Mesendoderm (in vitro differentiated cells): ENCODE measurements around the gene ADK.
"Not testable (repeated sequence)": the region's sequence is repeated elsewhere in the genome, so short reads cannot be mapped to it uniquely, and the experiment has no call there.

Source experiments
- DNase-seq: peaks from one replicate; pipeline ENCODE4 v3.0.0; 2013
- H2AK5ac ChIP-seq: 2 replicates; pipeline ENCODE4 v1.6.1; 2013; ENCODE audit warnings: low read length, inconsistent platforms
- H2BK120ac ChIP-seq: 2 replicates; pipeline ENCODE4 v1.6.1; 2013; ENCODE audit warnings: low read depth, mild to moderate bottlenecking, low read length, moderate library complexity, mixed read lengths
- H2BK15ac ChIP-seq: replicated peaks from 2 replicates; pipeline ENCODE4 v1.6.1; 2013; ENCODE audit warnings: low read depth, mild to moderate bottlenecking, moderate library complexity
- H2BK5ac ChIP-seq: 2 replicates; pipeline ENCODE4 v1.6.1; 2013; ENCODE audit warnings: low read length, inconsistent platforms
- H3K18ac ChIP-seq: 2 replicates; pipeline ENCODE4 v1.6.1; 2013; ENCODE audit warnings: mild to moderate bottlenecking, low read length, mixed read lengths
- H3K23ac ChIP-seq: one replicate; pipeline ENCODE4 v1.6.1; 2013; ENCODE audit warnings: low read length
- H3K27ac ChIP-seq: 2 replicates; pipeline ENCODE4 v1.5.1; 2013; ENCODE audit warnings: low read depth, mild to moderate bottlenecking, inconsistent platforms, low read length, moderate library complexity
- H3K27me3 ChIP-seq: 2 replicates; pipeline ENCODE4 v1.6.1; 2013; ENCODE audit warnings: low read length, control low read depth, mild to moderate bottlenecking, inconsistent platforms; ENCODE audit not compliant: insufficient read depth, poor library complexity
- H3K36me3 ChIP-seq: 2 replicates; pipeline ENCODE4 v1.6.1; 2013; ENCODE audit warnings: low read length, inconsistent platforms; ENCODE audit not compliant: control insufficient read depth, insufficient read depth
- H3K4ac ChIP-seq: one replicate; pipeline ENCODE4 v1.6.1; 2013; ENCODE audit warnings: low read depth, mild to moderate bottlenecking, low read length, moderate library complexity
- H3K4me1 ChIP-seq: 2 replicates; pipeline ENCODE4 v1.6.1; 2013; ENCODE audit warnings: low read depth, low read length, inconsistent platforms; ENCODE audit not compliant: control insufficient read depth
- H3K4me2 ChIP-seq: 2 replicates; pipeline ENCODE4 v1.6.1; 2013; ENCODE audit warnings: low read length
- H3K4me3 ChIP-seq: 2 replicates; pipeline ENCODE4 v1.5.1; 2013; ENCODE audit warnings: mild to moderate bottlenecking, low read length
- H3K56ac ChIP-seq: one replicate; pipeline ENCODE4 v1.6.1; 2013; ENCODE audit warnings: low read length
- H3K79me1 ChIP-seq: 2 replicates; pipeline ENCODE4 v1.6.1; 2013; ENCODE audit warnings: low read length, inconsistent platforms
- H3K79me2 ChIP-seq: 2 replicates; pipeline ENCODE4 v1.6.1; 2013; ENCODE audit warnings: mild to moderate bottlenecking, low read length; ENCODE audit not compliant: control insufficient read depth, insufficient read depth
- H3K9ac ChIP-seq: 2 replicates; pipeline ENCODE4 v1.6.1; 2013; ENCODE audit warnings: low read length, inconsistent platforms
- H4K5ac ChIP-seq: one replicate; pipeline ENCODE4 v1.6.1; 2013; ENCODE audit warnings: low read length
- H4K8ac ChIP-seq: one replicate; pipeline ENCODE4 v1.6.1; 2013; ENCODE audit warnings: low read depth, mild to moderate bottlenecking, control low read depth, low read length, moderate library complexity
- WGBS: extraction: QIAGEN DNeasy Blood & Tissue Kit; methylation state at CpG from one replicate; pipeline ENCODE4 v1.1.7; 2013; ENCODE audit warnings: low lambda C conversion rate, missing lambda C conversion rate; ENCODE audit not compliant: insufficient coverage; ENCODE audit errors: extremely low coverage; 5-methylcytosine and 5-hydroxymethylcytosine counted together

ADK gene

GRCh38 chr10:74451127-74451829 is 300.3 kb downstream of the ADK start:
- Histone ChIP-seq H3K4ac (no peak overlapping the region), H3K4me1 (no peaks in the 10 kb centered on the region), H3K36me3 (no peaks in the 10 kb centered on the region), H2AK5ac (no peak overlapping the region), H3K4me3 (no peak overlapping the region), H4K5ac (no peak overlapping the region), H3K9ac (no peak overlapping the region), H3K79me2 (no peaks in the 10 kb centered on the region), H3K27ac (no peak overlapping the region), H3K79me1 (no peaks in the 10 kb centered on the region), H3K18ac (no peak overlapping the region), H3K4me2 (no peak overlapping the region), H3K56ac (no peak overlapping the region), H2BK120ac (no peak overlapping the region), H2BK15ac (no peak overlapping the region), H3K23ac (no peak overlapping the region), H2BK5ac (no peak overlapping the region), H4K8ac (no peak overlapping the region), H3K27me3 (no peaks in the 10 kb centered on the region)
- no peak for DNase-seq
- WGBS, result no CpG with 5 or more reads among the region's 1 CpG

GRCh38 chr10:74453169-74453568 is 302.1 kb downstream of the ADK start:
- H4K5ac ChIP-seq, result no peak overlapping the region
- DNase-seq, result no peak

GRCh38 chr10:74457478-74457877 is 306.5 kb downstream of the ADK start:
- WGBS, result no CpG with 5 or more reads among the region's 1 CpG

More at GRCh38 chr10:74453169-74453568, 302.1 kb downstream of the ADK start:
- H2BK15ac ChIP-seq, result no peak overlapping the region
- H3K23ac ChIP-seq, result no peak overlapping the region
- no CpG with 5 or more reads among the region's 1 CpG for WGBS
- no peaks in the 10 kb centered on the region for H3K27me3 ChIP-seq
- no peaks in the 10 kb centered on the region for H3K4me1 ChIP-seq
- H3K18ac ChIP-seq, result no peak overlapping the region
- H3K36me3 ChIP-seq, result no peaks in the 10 kb centered on the region
- H3K79me2 ChIP-seq, result no peaks in the 10 kb centered on the region
- no peak overlapping the region for H3K9ac ChIP-seq
- no peak overlapping the region for H3K56ac ChIP-seq
- H3K79me1 ChIP-seq, result no peaks in the 10 kb centered on the region
- H3K27ac ChIP-seq, result no peak overlapping the region
- no peak overlapping the region for H3K4ac ChIP-seq
- no peak overlapping the region for H2BK5ac ChIP-seq
- no peak overlapping the region for H2BK120ac ChIP-seq
- H3K4me3 ChIP-seq, result no peak overlapping the region
- no peak overlapping the region for H3K4me2 ChIP-seq
- no peak overlapping the region for H4K8ac ChIP-seq
- no peak overlapping the region for H2AK5ac ChIP-seq

DNA sequence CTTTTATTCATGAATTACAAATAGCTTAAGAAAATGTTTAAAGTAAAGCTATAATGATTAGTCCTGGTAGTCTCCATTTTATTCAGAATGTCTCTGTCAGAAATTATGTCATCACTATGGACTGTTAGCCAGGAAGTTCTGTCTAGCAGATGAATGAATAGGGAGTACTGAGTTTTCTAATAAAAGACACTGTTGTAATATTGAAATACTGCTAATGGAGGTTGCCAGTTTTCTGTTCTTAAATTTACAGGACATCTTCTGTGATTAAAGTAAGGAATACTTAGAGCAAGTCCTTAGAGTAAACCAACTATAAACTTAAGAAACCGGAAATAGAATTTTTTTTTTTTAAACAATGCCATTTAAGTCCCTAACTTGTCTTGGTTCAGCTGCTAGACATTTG is 309.8 kb downstream of the ADK start:
- Histone ChIP-seq H3K18ac (no peak overlapping the region), H3K9ac (no peak overlapping the region), H3K36me3 (no peaks in the 10 kb centered on the region), H3K4me2 (no peak overlapping the region), H2AK5ac (no peak overlapping the region), H3K27ac (no peak overlapping the region), H3K79me1 (no peaks in the 10 kb centered on the region), H3K79me2 (no peaks in the 10 kb centered on the region), H3K4me1 (no peaks in the 10 kb centered on the region), H3K56ac (no peak overlapping the region), H3K4ac (no peak overlapping the region), H3K27me3 (no peaks in the 10 kb centered on the region), H4K5ac (no peak overlapping the region), H3K4me3 (no peak overlapping the region), H2BK120ac (no peak overlapping the region), H2BK15ac (no peak overlapping the region), H2BK5ac (no peak overlapping the region), H3K23ac (no peak overlapping the region), H4K8ac (no peak overlapping the region)
- no peak for DNase-seq
- WGBS, result no CpG with 5 or more reads among the region's 1 CpG

More at GRCh38 chr10:74457478-74457877, 306.5 kb downstream of the ADK start:
- not testable (repeated sequence) for H2BK15ac ChIP-seq, H2AK5ac ChIP-seq, H3K27me3 ChIP-seq, H2BK120ac ChIP-seq, H3K23ac ChIP-seq, H4K8ac ChIP-seq, H4K5ac ChIP-seq, H3K4ac ChIP-seq, H2BK5ac ChIP-seq, H3K79me1 ChIP-seq, H3K9ac ChIP-seq, H3K36me3 ChIP-seq, H3K4me1 ChIP-seq, H3K4me2 ChIP-seq, H3K56ac ChIP-seq, DNase-seq, H3K27ac ChIP-seq, H3K79me2 ChIP-seq, H3K4me3 ChIP-seq, H3K18ac ChIP-seq

DNA sequence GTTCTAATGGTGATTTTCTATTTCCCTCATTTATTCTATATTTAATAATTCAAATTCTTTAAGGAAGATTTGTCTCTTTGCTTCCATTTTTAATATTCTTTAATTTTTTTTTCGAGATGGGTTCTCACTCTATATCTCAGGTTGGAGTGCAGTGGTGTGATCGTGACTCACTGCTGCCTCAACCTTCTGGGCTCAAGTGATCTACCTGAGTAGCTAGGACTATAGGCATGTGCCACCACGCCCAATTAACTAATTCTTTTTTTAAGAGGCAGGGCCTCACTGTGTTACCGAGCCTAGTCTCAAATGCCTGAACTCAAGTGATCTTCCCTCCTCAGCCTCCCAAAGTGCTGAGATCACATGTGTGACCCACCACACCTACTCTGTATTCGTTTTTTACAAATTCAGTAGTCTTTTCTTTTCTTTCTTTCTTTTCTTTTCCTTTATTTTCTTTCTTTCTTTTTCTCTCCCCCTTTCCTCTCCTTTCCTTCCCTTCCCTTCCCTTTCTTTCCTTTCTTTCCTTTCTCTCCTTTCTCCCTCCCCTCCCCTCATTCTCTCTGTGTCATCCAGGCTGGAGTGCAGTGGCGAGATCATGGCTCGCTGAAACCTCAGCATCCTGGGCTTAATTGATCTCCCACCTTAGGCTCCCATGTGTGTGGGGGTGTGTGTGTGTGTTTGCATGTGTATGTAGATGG is 323.1 kb downstream of the ADK start:
- Histone ChIP-seq H3K9ac (no peak overlapping the region), H3K36me3 (no peaks in the 10 kb centered on the region), H3K4me2 (no peak overlapping the region), H4K8ac (no peak overlapping the region), H4K5ac (no peak overlapping the region), H3K27ac (no peak overlapping the region), H3K56ac (no peak overlapping the region), H2BK120ac (no peak overlapping the region), H3K4me1 (no peaks in the 10 kb centered on the region), H3K4ac (no peak overlapping the region), H3K27me3 (no peaks in the 10 kb centered on the region), H3K23ac (no peak overlapping the region), H3K4me3 (no peak overlapping the region), H2BK5ac (no peak overlapping the region), H3K18ac (no peak overlapping the region), H3K79me1 (peaks cover 1% of the 10 kb centered on the region), H3K79me2 (no peaks in the 10 kb centered on the region), H2BK15ac (no peak overlapping the region), H2AK5ac (no peak overlapping the region)
- WGBS, result no CpG with 5 or more reads among the region's 7 CpGs
- no peak for DNase-seq
